ENCODE measurements around the gene EIPR1. TPM values are rescaled to one million over a fixed set of nuclear protein-coding genes. Genes with fewer than 3 reads are reported as not detected.

Gene EIPR1
- total and polyA plus RNA-seq, 2 donors (not counting 3 experiments of a cell fraction or from before 2014, with no cell fraction given) = 30.8 to 57.3 TPM

DNA sequence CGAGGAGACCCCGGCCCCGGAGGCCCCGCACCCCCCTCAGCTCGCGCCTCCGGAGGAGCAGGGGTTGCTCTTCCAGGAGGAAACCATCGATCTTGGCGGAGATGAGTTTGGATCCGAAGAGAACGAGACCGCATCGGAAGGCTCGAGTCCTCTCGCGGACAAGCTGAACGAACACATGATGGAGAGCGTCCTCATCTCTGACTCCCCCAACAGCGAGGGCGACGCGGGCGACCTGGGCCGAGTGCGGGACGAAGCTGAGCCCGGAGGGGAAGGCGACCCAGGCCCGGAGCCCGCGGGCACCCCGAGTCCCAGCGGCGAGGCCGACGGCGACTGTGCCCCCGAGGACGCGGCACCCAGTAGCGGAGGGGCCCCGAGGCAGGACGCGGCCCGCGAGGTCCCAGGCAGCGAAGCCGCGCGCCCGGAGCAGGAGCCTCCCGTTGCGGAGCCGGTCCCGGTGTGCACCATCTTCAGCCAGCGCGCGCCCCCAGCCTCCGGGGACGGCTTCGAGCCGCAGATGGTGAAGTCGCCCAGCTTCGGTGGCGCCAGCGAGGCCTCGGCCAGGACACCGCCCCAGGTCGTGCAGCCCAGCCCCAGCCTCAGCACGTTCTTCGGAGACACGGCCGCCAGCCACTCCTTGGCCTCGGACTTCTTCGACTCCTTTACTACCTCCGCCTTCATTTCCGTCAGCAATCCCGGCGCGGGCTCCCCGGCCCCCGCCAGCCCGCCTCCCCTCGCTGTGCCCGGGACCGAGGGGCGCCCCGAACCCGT, 10.2 kb upstream of the EIPR1 start:
- H2AFZ ChIP-seq (ENCODE audit: low read depth, low read length) = no peak overlapping the region
- peaks cover 19% of the 10 kb centered on the region for H3K4me1 ChIP-seq (ENCODE audit: control insufficient read depth, extremely low read depth, insufficient read depth, low read length)
- ChIA-PET POLR2A (no interaction called here), CTCF (interaction anchor here (2.2 kb wide), 1 partner anchor 9 kb away, joined by 9 read pairs; no protein-coding TSS in a partner anchor)
- H3K27me3 ChIP-seq (ENCODE audit: control insufficient read depth in 2 of 2, insufficient read depth in 2 of 2, low read length in 2 of 2) = no peaks in the 10 kb centered on the region
- intact Hi-C loops (cut with micrococcal nuclease) = loop anchor here (2.0 kb wide), 1 partner anchor 37 kb away; no protein-coding TSS in a partner anchor
- H3K4me3 ChIP-seq (replicated peaks in 1 of 3; ENCODE audit: insufficient read depth in 1 of 3, low read depth in 1 of 3, low read length in 3 of 3) = no peak overlapping the region
- DNase-seq (ENCODE audit: low read depth, low spot score) = no peak
- dilution Hi-C loops (cut with MboI; ENCODE audit: extremely low pct_ligation_motif_present, low sequenced_read_pairs) = no loop called here
- H3K9me3 ChIP-seq (replicated peaks; ENCODE audit: control insufficient read depth, insufficient read depth, low read length) = no peaks in the 10 kb centered on the region
- H3K27ac ChIP-seq (ENCODE audit: insufficient read depth, low read depth, low read length) = no peak overlapping the region
- H3K4me2 ChIP-seq (ENCODE audit: insufficient read depth, low read length) = no peak overlapping the region
- H3K79me2 ChIP-seq (ENCODE audit: control insufficient read depth, insufficient read depth, low read length) = peaks cover 30% of the 10 kb centered on the region
- no TSS peak for BruUV-seq (replicated peaks)
- TF ChIP-seq JUN (IDR thresholded peaks at IDR 0.05; ENCODE audit: borderline replicate concordance, insufficient read depth, insufficient read length, low read depth) (no peak), MYC (IDR thresholded peaks at IDR 0.05; ENCODE audit: low read depth, low read length) (no peak)
- TF ChIP-seq, protein P1, sequence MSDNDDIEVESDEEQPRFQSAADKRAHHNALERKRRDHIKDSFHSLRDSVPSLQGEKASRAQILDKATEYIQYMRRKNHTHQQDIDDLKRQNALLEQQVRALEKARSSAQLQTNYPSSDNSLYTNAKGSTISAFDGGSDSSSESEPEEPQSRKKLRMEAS (IDR thresholded peaks at IDR 0.05; ENCODE audit: insufficient read depth, insufficient read length) = no peak
- no peaks in the 10 kb centered on the region for H4K20me1 ChIP-seq (replicated peaks; ENCODE audit: control insufficient read depth, extremely low read depth, insufficient read depth, low read length)
- no peak overlapping the region for H3K9ac ChIP-seq (replicated peaks; ENCODE audit: extremely low read depth, insufficient read depth, low read length)
- FAIRE-seq = no peak
- H3K9me1 ChIP-seq (replicated peaks; ENCODE audit: control insufficient read depth, extremely low read depth, insufficient read depth, low read length) = no peaks in the 10 kb centered on the region
- H3K36me3 ChIP-seq (ENCODE audit: control insufficient read depth in 2 of 2, extremely low read depth in 1 of 2, insufficient read depth in 2 of 2, low read length in 2 of 2) = peaks cover 6 to 13% of the 10 kb centered on the region in 2 experiments

GRCh38 chr2:3387011-3387410, 9.4 kb upstream of the EIPR1 start:
- H3K4me2 ChIP-seq (ENCODE audit: insufficient read depth, low read length) = peak overlapping the region; percentile 45
- H3K36me3 ChIP-seq (ENCODE audit: control insufficient read depth in 2 of 2, extremely low read depth in 1 of 2, insufficient read depth in 2 of 2, low read length in 2 of 2) = peaks cover 6 to 13% of the 10 kb centered on the region in 2 experiments
- intact Hi-C loops (cut with micrococcal nuclease) = loop anchor here (2.0 kb wide), 1 partner anchor 38 kb away; no protein-coding TSS in a partner anchor
- H3K79me2 ChIP-seq (ENCODE audit: control insufficient read depth, insufficient read depth, low read length) = peaks cover 33% of the 10 kb centered on the region
- no peaks in the 10 kb centered on the region for H4K20me1 ChIP-seq (replicated peaks; ENCODE audit: control insufficient read depth, extremely low read depth, insufficient read depth, low read length)
- H3K9me3 ChIP-seq (replicated peaks; ENCODE audit: control insufficient read depth, insufficient read depth, low read length) = no peaks in the 10 kb centered on the region
- no TSS peak for BruUV-seq (replicated peaks)
- no peaks in the 10 kb centered on the region for H3K27me3 ChIP-seq (ENCODE audit: control insufficient read depth in 2 of 2, insufficient read depth in 2 of 2, low read length in 2 of 2)
- POLR2A ChIA-PET = no interaction called here
- H2AFZ ChIP-seq (ENCODE audit: low read depth, low read length) = no peak overlapping the region
- no peaks in the 10 kb centered on the region for H3K9me1 ChIP-seq (replicated peaks; ENCODE audit: control insufficient read depth, extremely low read depth, insufficient read depth, low read length)
- CTCF ChIA-PET = interaction anchor here (1.0 to 2.2 kb wide), 2 partner anchors 10 to 37 kb away, joined by 4 to 9 read pairs; no protein-coding TSS in a partner anchor
- no peak overlapping the region for H3K4me3 ChIP-seq (replicated peaks in 1 of 3; ENCODE audit: insufficient read depth in 1 of 3, low read depth in 1 of 3, low read length in 3 of 3)
- H3K4me1 ChIP-seq (ENCODE audit: control insufficient read depth, extremely low read depth, insufficient read depth, low read length) = peaks cover 19% of the 10 kb centered on the region
- FAIRE-seq (peak; percentile 80), DNase-seq (ENCODE audit: low read depth, low spot score) (peak; percentile 77)
- dilution Hi-C loops (cut with MboI; ENCODE audit: extremely low pct_ligation_motif_present, low sequenced_read_pairs) = no loop called here
- H3K9ac ChIP-seq (replicated peaks; ENCODE audit: extremely low read depth, insufficient read depth, low read length) = no peak overlapping the region
- peak overlapping the region; percentile 22 for H3K27ac ChIP-seq (ENCODE audit: insufficient read depth, low read depth, low read length)
- TF ChIP-seq POLR2A (IDR thresholded peaks at IDR 0.05; ENCODE audit: low read depth, low read length) = no peak
- TF ChIP-seq, protein P1 (IDR thresholded peaks at IDR 0.05; ENCODE audit: insufficient read depth, insufficient read length) = peak; percentile 58
- TF ChIP-seq JUN (IDR thresholded peaks at IDR 0.05; ENCODE audit: borderline replicate concordance, insufficient read depth, insufficient read length, low read depth) = no peak
